Osteocyte (in vitro differentiated cells): ENCODE results near the gene CACNA2D3. TPM values are rescaled to one million over a fixed set of nuclear protein-coding genes. Genes with fewer than 3 reads are reported as not detected.

Experiments
- DNase-seq: peaks from one replicate; pipeline ENCODE4 v3.0.0; 2021; ENCODE audit warnings: mixed read lengths; ENCODE audit not compliant: unreplicated experiment; ENCODE audit errors: extremely low spot score
- H3K27ac Mint-ChIP-seq: one replicate; pipeline ENCODE4 v1.8.0; 2021; ENCODE audit warnings: mild to moderate bottlenecking, mixed read lengths; ENCODE audit not compliant: unreplicated experiment
- H3K27me3 Mint-ChIP-seq: one replicate; pipeline ENCODE4 v1.8.0; 2021; ENCODE audit warnings: mixed read lengths; ENCODE audit not compliant: unreplicated experiment
- H3K36me3 Mint-ChIP-seq: one replicate; pipeline ENCODE4 v1.8.0; 2021; ENCODE audit warnings: mixed read lengths; ENCODE audit not compliant: unreplicated experiment
- H3K4me1 Mint-ChIP-seq: one replicate; pipeline ENCODE4 v1.8.0; 2021; ENCODE audit warnings: mixed read lengths; ENCODE audit not compliant: unreplicated experiment
- H3K4me3 Mint-ChIP-seq: one replicate; pipeline ENCODE4 v1.8.0; 2021; ENCODE audit warnings: mild to moderate bottlenecking, moderate library complexity, mixed read lengths; ENCODE audit not compliant: unreplicated experiment
- H3K9me3 Mint-ChIP-seq: one replicate; pipeline ENCODE4 v1.8.0; 2021; ENCODE audit warnings: mixed read lengths; ENCODE audit not compliant: unreplicated experiment
- total RNA-seq: library from RNA; stranded (reverse); gene quantifications from 2 replicates; pipeline ENCODE4 v1.2.1, GENCODE V29; 2021
- TF ChIP-seq, protein P1 (sequence below): fragments of 200-600 bp; sonication (generic); IDR thresholded peaks from 2 replicates; pipeline ENCODE4 v1.5.0; 2021; ENCODE audit warnings: antibody characterized with exemption, mild to moderate bottlenecking, moderate library complexity

The CACNA2D3 gene
- total RNA-seq, 1 donor from 2014 or later, result 0.46 TPM

DNA sequence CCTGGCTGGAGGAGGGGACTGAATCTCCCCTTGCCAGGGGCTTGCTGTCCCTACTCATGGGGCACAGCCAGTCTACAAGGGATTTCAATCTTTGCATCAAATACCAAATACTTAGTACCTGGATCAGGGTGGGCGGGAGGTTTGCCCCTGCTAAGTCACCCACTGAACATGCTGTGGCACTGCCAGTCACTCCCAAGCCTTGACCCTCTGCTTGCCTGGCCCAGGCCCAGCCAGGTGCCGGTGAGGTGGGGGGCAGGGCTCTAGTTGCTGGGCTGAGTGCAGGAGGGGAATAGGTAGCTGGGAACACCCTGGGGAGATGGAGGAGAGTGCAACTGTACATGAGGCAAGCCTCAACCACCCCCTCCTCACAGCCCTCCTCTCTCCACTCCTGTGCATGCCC lies 941.8 kb downstream of the CACNA2D3 start:
- no peak for DNase-seq
- TF ChIP-seq, protein P1, sequence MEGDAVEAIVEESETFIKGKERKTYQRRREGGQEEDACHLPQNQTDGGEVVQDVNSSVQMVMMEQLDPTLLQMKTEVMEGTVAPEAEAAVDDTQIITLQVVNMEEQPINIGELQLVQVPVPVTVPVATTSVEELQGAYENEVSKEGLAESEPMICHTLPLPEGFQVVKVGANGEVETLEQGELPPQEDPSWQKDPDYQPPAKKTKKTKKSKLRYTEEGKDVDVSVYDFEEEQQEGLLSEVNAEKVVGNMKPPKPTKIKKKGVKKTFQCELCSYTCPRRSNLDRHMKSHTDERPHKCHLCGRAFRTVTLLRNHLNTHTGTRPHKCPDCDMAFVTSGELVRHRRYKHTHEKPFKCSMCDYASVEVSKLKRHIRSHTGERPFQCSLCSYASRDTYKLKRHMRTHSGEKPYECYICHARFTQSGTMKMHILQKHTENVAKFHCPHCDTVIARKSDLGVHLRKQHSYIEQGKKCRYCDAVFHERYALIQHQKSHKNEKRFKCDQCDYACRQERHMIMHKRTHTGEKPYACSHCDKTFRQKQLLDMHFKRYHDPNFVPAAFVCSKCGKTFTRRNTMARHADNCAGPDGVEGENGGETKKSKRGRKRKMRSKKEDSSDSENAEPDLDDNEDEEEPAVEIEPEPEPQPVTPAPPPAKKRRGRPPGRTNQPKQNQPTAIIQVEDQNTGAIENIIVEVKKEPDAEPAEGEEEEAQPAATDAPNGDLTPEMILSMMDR, result no peak
- H3K9me3 Mint-ChIP-seq, result no peaks in the 10 kb centered on the region
- H3K27ac Mint-ChIP-seq, result no peak overlapping the region
- no peaks in the 10 kb centered on the region for H3K27me3 Mint-ChIP-seq
- H3K36me3 Mint-ChIP-seq, result no peaks in the 10 kb centered on the region
- no peak overlapping the region for H3K4me3 Mint-ChIP-seq
- peaks cover 16% of the 10 kb centered on the region for H3K4me1 Mint-ChIP-seq

DNA sequence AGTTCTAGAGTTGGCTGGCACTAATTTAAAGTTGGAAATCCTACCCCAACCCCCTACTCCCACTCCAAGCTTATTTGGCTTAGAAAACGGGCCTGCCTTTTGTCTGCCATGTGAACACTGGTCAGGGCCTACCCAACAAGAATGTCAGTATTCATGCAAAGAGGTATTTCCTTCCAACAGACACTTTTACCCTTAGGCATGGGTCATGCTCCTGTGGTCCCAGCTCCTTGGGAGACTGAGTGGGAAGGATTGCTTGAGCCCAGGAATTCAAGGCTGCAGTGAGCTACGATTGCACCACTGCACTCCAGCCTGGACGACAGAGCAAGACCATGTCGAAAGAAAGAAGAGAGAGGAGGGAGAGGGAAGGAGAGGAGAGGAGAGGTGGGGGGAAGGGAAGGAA lies 943.0 kb downstream of the CACNA2D3 start:
- TF ChIP-seq, protein P1, result no peak

DNA sequence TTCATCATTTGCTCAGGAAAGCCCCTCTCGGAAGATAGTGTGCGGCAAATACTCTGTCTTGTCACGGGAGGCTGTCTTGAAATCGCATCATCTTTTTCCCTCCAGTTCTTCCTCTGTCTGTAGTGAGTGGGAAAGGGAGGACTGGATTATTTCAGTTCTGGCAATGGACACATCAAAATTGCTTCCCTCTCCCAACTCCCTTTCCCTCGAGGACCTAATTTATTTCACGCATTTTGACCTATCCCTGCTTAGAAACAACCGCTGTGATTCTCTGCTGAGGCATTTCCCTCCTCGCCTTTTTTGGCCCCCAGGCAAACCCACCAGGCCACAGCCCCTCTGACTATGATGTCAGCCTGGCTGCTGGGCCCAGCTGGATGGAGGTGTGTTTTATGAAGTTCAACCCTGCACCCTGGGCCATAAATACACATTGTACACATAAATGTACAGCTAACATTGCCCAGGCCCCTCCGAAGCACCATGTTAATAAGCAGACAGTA lies 944.2 kb downstream of the CACNA2D3 start:
- DNase-seq, result no peak
- peaks cover 12% of the 10 kb centered on the region for H3K4me1 Mint-ChIP-seq
- peaks cover 7% of the 10 kb centered on the region for H3K27me3 Mint-ChIP-seq
- no peaks in the 10 kb centered on the region for H3K9me3 Mint-ChIP-seq
- no peaks in the 10 kb centered on the region for H3K36me3 Mint-ChIP-seq
- TF ChIP-seq, protein P1, result no peak
- no peak overlapping the region for H3K4me3 Mint-ChIP-seq
- no peak overlapping the region for H3K27ac Mint-ChIP-seq

More for the DNA sequence above, 943.0 kb downstream of the CACNA2D3 start:
- H3K9me3 Mint-ChIP-seq, result no peaks in the 10 kb centered on the region
- peaks cover 4% of the 10 kb centered on the region for H3K27me3 Mint-ChIP-seq
- DNase-seq, result no peak
- peaks cover 12% of the 10 kb centered on the region for H3K4me1 Mint-ChIP-seq
- H3K4me3 Mint-ChIP-seq, result no peak overlapping the region
- H3K27ac Mint-ChIP-seq, result no peak overlapping the region
- H3K36me3 Mint-ChIP-seq, result no peaks in the 10 kb centered on the region

DNA sequence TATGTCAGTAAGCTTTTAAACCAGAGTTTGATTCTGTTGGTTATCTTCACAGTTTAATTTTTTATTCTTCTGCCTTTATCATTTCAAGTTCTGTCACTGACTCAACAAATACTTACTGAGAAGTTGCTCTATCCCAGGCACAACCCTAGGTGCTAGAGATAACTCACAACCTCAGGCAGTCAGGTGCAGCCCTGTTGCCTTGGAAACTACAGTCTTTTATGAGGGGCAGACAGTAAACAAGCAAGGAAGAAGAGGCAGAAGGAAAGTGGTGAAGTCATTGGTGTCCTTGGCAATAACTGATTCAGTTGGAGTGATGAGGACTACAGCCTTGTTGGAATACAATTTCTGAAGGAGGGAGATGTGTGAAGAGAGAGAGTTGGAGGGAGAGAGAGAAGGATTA lies 947.6 kb downstream of the CACNA2D3 start:
- peaks cover 11% of the 10 kb centered on the region for H3K27me3 Mint-ChIP-seq
- H3K27ac Mint-ChIP-seq, result no peak overlapping the region
- no peak for DNase-seq
- TF ChIP-seq, protein P1, result no peak
- peaks cover 16% of the 10 kb centered on the region for H3K4me1 Mint-ChIP-seq
- H3K4me3 Mint-ChIP-seq, result no peak overlapping the region
- no peaks in the 10 kb centered on the region for H3K36me3 Mint-ChIP-seq
- H3K9me3 Mint-ChIP-seq, result no peaks in the 10 kb centered on the region

DNA sequence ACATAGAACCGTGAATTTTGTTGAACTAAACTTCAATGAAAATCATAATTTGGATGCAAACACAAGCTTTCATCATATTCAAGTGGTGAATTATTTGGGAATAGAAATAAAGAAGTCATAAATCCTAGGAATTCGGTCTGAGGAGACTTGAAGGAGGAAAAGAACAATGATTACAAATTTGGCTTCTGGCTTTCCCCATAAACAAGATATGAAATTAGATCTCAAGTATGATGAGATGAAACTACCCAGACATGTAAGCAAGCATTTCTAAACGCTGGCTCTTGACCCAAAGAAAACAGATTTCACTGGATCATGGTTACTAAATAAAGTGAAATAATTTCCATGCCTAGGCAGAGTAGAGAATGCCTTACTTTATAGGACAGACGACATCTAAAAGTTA lies 952.4 kb downstream of the CACNA2D3 start:
- Mint-ChIP-seq H3K4me1 (peaks cover 4% of the 10 kb centered on the region), H3K27me3 (peaks cover 11% of the 10 kb centered on the region), H3K27ac (no peak overlapping the region), H3K9me3 (no peaks in the 10 kb centered on the region), H3K36me3 (no peaks in the 10 kb centered on the region), H3K4me3 (no peak overlapping the region)
- no peak for DNase-seq
- TF ChIP-seq, protein P1, result no peak
